ENCODE measurements around the gene CEP83.

DNA sequence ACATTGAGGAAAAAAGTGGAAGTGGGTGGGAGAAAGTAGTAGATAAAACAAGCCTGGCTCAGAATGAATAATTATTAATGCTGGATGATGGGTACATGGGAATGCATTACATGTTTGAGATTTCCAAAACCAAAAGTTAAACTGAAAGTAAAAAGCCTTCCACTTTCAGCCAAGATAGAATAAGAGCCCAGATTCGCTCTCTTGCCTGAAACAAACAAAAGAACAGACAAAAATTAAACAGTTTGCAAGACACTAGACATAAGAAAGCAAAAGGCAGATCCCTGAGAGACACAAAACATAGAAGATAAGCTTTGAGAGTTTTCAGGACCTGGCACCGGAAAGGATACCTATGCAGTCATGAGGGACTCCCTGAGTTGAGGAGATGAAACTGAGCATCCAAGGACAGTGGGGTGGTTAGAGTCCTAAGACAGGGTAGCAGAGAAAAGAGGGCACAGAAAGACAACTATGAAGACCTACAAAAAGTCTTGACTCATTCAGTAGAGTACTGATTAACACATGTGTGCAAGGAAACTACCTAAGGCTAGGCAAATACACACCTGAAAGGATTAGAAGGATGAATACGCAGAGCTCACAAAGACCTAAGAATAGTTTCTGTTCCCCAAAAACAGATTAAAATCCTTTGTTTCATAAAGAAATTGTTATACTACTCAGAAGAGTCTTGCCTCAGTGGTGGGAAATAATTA is 54.1 kb downstream of the CEP83 start:
- TF ChIP-seq CTCF (IDR thresholded peaks at IDR 0.05) = no peak
- TF ChIP-seq EZH2 (IDR thresholded peaks at IDR 0.05; ENCODE audit: borderline replicate concordance, insufficient read depth, low read depth, low read length, poor library complexity, severe bottlenecking) = no peak
